Activated CD8-positive, alpha-beta T cell treated with anti-CD3 and anti-CD28 coated beads, Interleukin-2, amount 10 ng/mL, durations not matched to agents 7 days and 5 days (primary cell): Measurements from ENCODE around the gene TMEM106C. TPM values are rescaled to one million over a fixed set of nuclear protein-coding genes. Genes with fewer than 3 reads are reported as not detected.

Experiments used
- ATAC-seq: fragments of 150-1000 bp; cut with Tn5 transposase; one replicate; pipeline ENCODE4 v1.10.0; 2021; ENCODE audit warnings: moderate library complexity
- CTCF ChIA-PET: fragments of 350-600 bp; sonication (Branson Sonifier 250); formaldehyde crosslinking; loops from one replicate; lab custom pipeline; 2021; ENCODE audit warnings: antibody characterized with exemption; lab: Charles Lee
- POLR2A ChIA-PET: fragments of 350-600 bp; sonication (Branson Sonifier 250); formaldehyde crosslinking; loops from one replicate; lab custom pipeline; 2021; ENCODE audit warnings: antibody characterized with exemption; lab: Charles Lee
- DNase-seq: peaks from one replicate; pipeline ENCODE4 v3.0.0-alpha.2; 2020
- H3K27ac Mint-ChIP-seq: one replicate; pipeline ENCODE4 v1.8.0; 2021; ENCODE audit warnings: mild to moderate bottlenecking, mixed read lengths
- H3K27me3 Mint-ChIP-seq: one replicate; pipeline ENCODE4 v1.8.0; 2021; ENCODE audit warnings: low read depth, mixed read lengths
- H3K36me3 Mint-ChIP-seq: one replicate; pipeline ENCODE4 v1.8.0; 2021; ENCODE audit warnings: low read depth, mixed read lengths
- H3K4me1 Mint-ChIP-seq: one replicate; pipeline ENCODE4 v1.8.0; 2021; ENCODE audit warnings: low read depth, mixed read lengths
- H3K4me3 Mint-ChIP-seq: one replicate; pipeline ENCODE4 v1.8.0; 2021; ENCODE audit warnings: mild to moderate bottlenecking, mixed read lengths
- H3K9me3 Mint-ChIP-seq: one replicate; pipeline ENCODE4 v1.8.0; 2022; ENCODE audit warnings: mixed read lengths; ENCODE audit not compliant: insufficient read depth
- total RNA-seq, 2 experiments: library from RNA; stranded (reverse); gene quantifications; one replicate each; pipeline ENCODE4 v1.2.3, GENCODE V29; 2021

The TMEM106C gene
- total RNA-seq, 2 experiments from 2014 or later: 139 to 140 TPM

DNA sequence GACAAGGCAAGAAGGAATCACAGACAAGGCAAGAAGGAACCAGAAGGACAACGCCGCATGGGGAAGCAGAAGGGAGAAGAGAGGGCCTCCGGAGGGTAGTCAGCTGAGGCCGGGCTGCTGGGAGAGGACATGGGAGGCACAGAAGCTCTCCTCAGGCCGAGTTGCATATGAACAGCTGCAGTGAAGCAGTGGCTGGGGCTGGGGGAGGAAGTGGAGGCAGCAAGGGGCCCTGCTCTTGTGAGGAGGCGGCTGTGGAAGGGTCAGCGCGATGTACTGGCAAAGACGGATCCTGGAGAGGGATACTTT is 22.0 kb upstream of the TMEM106C start:
- H3K27me3 Mint-ChIP-seq: peaks cover 25% of the 10 kb centered on the region
- DNase-seq (no peak), ATAC-seq (no peak)
- H3K27ac Mint-ChIP-seq: no peak overlapping the region
- ChIA-PET CTCF (interaction anchor here (0.9 to 1.5 kb wide), 3 partner anchors 22 to 248 kb away, joined by 3 to 5 read pairs (median 3); partner anchors contain the start of gene TMEM106C), POLR2A (no interaction called here)
- no peaks in the 10 kb centered on the region for H3K9me3 Mint-ChIP-seq
- H3K36me3 Mint-ChIP-seq: no peaks in the 10 kb centered on the region
- peaks cover 7% of the 10 kb centered on the region for H3K4me1 Mint-ChIP-seq
- no peak overlapping the region for H3K4me3 Mint-ChIP-seq

GRCh38 chr12:47941871-47942613 is 21.4 kb upstream of the TMEM106C start:
- Mint-ChIP-seq H3K4me1 (peaks cover 7% of the 10 kb centered on the region), H3K27ac (no peak overlapping the region), H3K27me3 (peaks cover 31% of the 10 kb centered on the region), H3K36me3 (no peaks in the 10 kb centered on the region), H3K4me3 (no peak overlapping the region), H3K9me3 (no peaks in the 10 kb centered on the region)
- DNase-seq (peak; percentile 61), ATAC-seq (peak; percentile 61)
- ChIA-PET POLR2A (no interaction called here), CTCF (interaction anchor here (0.6 to 1.5 kb wide), 5 partner anchors 12 to 247 kb away, joined by 3 to 5 read pairs (median 3); partner anchors contain the start of gene TMEM106C)

- DNase-seq: no peak
- Mint-ChIP-seq H3K27ac (no peak overlapping the region), H3K36me3 (no peaks in the 10 kb centered on the region), H3K4me1 (peaks cover 7% of the 10 kb centered on the region), H3K9me3 (no peaks in the 10 kb centered on the region), H3K27me3 (peaks cover 28% of the 10 kb centered on the region), H3K4me3 (no peak overlapping the region)
- ChIA-PET CTCF (interaction anchor here (0.6 kb wide), 2 partner anchors 11 to 24 kb away, joined by 3 read pairs; no protein-coding TSS in a partner anchor), POLR2A (no interaction called here)
- no peak for ATAC-seq
Measured at GRCh38 chr12:47942614-47943225, 20.7 kb upstream of the TMEM106C start.

GRCh38 chr12:47943623-47944340 is 19.6 kb upstream of the TMEM106C start:
- CTCF ChIA-PET: no interaction called here
- Mint-ChIP-seq H3K36me3 (no peaks in the 10 kb centered on the region), H3K4me3 (no peak overlapping the region), H3K9me3 (no peaks in the 10 kb centered on the region), H3K27ac (no peak overlapping the region), H3K27me3 (peaks cover 28% of the 10 kb centered on the region), H3K4me1 (peaks cover 7% of the 10 kb centered on the region)
- POLR2A ChIA-PET: no interaction called here
- ATAC-seq: no peak
- DNase-seq: no peak

DNA sequence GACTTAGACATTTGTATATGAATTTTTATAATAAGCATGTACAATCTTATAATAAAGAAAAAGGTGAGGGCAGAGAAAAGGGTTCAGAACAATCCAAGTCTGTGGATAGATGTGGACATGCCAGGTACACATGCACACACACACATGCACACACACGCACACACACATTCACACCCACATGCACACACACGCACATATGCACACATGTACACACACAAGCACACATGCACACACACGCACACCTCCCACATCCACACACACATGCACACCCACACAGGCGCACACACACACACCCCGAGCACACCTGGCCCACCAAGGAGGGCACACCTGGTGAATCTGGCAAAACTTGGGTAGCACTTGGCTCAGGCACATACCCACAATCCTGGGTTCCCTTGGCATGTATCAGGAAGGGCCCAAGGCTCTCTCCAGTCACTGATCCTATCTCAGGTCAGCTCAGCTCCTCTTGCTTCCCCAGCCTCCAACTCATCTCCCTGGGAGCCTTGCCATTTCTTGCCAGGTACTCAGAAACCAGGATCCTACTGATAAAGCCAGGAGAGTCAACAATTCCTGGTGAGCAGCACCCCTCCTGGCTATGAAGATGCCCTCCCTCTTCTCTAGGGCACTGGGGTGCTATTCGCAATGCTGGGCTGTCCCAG is 18.6 kb upstream of the TMEM106C start:
- Mint-ChIP-seq H3K4me3 (no peak overlapping the region), H3K9me3 (no peaks in the 10 kb centered on the region), H3K27me3 (peaks cover 28% of the 10 kb centered on the region), H3K4me1 (peaks cover 7% of the 10 kb centered on the region), H3K27ac (no peak overlapping the region), H3K36me3 (no peaks in the 10 kb centered on the region)
- CTCF ChIA-PET: no interaction called here
- ATAC-seq: no peak
- POLR2A ChIA-PET: no interaction called here
- no peak for DNase-seq

DNA sequence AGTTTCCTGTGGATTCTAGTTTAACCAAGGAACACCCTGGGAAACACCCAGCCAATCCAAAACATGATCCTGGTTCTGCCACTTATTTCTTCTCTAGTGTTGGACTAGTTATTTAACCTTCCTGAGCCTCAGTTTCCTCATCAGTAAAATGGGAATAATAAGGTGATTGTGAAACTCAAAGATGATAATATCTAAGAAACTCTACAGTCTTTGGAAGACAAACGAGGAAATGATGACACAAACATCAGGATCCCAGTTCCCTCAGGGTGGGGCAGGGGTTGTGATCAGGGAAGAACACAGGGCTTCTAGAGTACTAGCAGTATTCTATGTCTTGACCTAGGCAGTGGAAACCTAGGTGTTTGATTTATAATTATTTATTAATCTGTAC is 18.1 kb upstream of the TMEM106C start:
- no peak overlapping the region for H3K4me3 Mint-ChIP-seq
- ATAC-seq: no peak
- peaks cover 25% of the 10 kb centered on the region for H3K27me3 Mint-ChIP-seq
- peaks cover 7% of the 10 kb centered on the region for H3K4me1 Mint-ChIP-seq
- ChIA-PET CTCF (no interaction called here), POLR2A (no interaction called here)
- no peak for DNase-seq
- no peaks in the 10 kb centered on the region for H3K36me3 Mint-ChIP-seq
- H3K9me3 Mint-ChIP-seq: no peaks in the 10 kb centered on the region
- H3K27ac Mint-ChIP-seq: no peak overlapping the region

DNA sequence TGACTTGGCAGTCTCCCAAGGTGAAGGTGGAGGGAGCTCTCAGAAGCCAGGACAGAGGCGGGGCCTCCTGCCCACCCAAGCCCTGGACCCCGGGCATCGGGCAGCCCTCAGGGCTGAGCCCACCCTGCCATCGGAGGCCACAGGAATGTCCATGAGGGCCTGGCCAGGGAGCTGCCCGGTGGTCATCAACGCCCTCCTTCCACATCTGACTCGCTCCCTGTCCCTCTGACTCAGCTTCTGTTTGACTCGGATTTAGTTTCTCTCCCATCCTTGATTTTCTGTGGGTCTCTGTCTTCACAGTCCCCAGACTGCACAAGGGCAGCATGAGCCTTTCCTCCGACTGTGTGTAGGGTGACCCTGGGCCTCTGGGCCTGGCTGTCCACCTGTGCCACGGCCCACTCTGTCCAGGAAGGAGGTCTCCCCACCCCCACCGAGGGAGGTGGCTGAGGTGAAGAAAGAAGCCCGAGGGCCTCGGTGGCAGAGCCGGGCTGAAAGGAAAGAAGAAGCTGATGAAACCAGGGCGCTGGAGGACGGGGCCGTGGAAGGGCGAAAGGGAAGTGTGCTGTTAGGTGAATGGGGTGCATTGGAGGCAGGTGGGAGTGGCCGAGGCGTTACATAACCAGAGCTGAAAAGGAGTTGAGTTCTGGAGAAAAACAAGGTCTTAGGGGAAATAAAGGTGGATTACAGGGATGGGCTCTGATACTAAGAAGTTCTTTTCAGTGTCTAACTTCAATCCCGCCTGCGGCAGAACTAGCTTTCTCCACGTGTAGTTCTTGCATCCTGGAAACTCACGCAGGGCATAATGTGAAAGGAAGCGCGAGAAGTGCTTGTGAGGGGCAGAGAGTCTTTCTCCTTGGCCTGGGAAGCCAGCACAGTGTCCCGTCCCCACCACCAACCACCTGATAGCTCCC is 16.7 kb upstream of the TMEM106C start:
- Mint-ChIP-seq H3K27ac (no peak overlapping the region), H3K9me3 (no peaks in the 10 kb centered on the region), H3K27me3 (peaks cover 15% of the 10 kb centered on the region), H3K36me3 (no peaks in the 10 kb centered on the region), H3K4me3 (no peak overlapping the region), H3K4me1 (no peaks in the 10 kb centered on the region)
- DNase-seq: no peak
- ChIA-PET CTCF (interaction anchor here (1.0 to 1.8 kb wide), 4 partner anchors 14 to 108 kb away, joined by 3 to 7 read pairs (median 4); partner anchors contain the start of gene TMEM106C), POLR2A (interaction anchor here (1.0 kb wide), 1 partner anchor 8 kb away, joined by 3 read pairs; no protein-coding TSS in a partner anchor)
- no peak for ATAC-seq

DNA sequence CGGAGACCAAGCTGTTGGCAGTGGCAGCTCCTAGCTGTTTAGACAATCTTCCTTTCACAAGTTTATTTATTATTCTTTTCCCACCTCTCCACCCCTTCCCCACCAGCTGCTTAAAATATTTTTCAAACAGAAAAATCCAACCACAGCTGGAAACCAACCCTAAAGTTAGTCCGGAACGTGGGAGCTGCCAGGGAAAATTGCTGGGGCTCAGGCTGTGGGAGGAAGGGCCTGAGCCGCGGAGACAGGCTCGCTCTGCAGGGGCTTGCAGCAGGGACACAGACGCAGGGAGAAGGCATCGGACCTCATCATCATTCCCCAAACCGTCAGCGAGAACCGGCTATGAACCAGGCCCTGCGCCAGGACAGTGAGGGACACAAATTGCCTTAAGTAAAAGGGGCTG is 16.1 kb upstream of the TMEM106C start:
- ChIA-PET CTCF (interaction anchor here (1.0 to 1.8 kb wide), 4 partner anchors 14 to 109 kb away, joined by 3 to 7 read pairs (median 4); partner anchors contain the start of gene TMEM106C), POLR2A (interaction anchor here (1.0 kb wide), 1 partner anchor 8 kb away, joined by 3 read pairs; no protein-coding TSS in a partner anchor)
- no peaks in the 10 kb centered on the region for H3K36me3 Mint-ChIP-seq
- H3K4me1 Mint-ChIP-seq: no peaks in the 10 kb centered on the region
- H3K9me3 Mint-ChIP-seq: no peaks in the 10 kb centered on the region
- H3K27me3 Mint-ChIP-seq: peaks cover 13% of the 10 kb centered on the region
- DNase-seq (no peak), ATAC-seq (no peak)
- no peak overlapping the region for H3K4me3 Mint-ChIP-seq
- H3K27ac Mint-ChIP-seq: no peak overlapping the region

DNA sequence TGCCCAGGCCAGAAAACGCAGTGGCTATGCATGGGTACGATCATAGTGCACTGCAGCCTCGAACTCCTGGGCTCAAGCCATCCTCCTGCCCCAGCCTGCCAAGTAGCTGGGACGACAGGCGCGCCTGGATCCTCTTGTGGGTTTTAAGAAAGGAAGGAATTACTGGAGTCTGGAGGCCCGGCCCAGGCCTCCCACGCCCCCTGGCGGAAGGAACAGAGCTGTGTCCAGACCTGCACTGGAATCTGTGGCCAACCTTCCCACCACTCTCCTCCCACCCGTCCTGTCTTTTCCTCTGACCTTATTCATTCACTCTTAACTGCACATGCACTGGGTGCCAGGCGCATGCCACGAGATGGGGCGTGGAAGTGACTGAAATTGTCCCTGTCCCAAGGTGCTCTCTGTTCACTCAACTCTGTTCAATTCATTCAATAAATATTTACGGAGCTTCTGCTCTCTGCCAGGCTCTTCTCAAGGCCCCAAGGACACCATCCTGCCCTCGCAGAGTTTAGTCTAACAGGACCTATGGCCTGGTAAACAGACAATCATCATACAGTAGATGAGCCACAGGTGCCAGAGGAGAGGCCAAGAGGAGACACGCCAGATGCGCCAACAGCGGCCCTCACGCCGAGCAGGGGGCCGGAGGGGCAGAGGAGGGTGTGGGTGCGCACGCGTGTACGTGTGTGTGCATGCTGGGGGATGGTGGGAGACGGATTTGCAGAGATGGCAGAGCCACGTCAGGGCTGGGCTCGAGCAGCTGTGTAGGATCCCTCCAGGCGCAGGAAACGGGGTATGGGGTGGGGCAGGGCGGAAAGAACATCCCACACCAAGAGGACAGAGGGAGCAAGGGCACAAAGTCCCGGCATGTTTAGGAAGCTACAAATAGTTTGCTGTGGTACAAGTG is 13.7 kb upstream of the TMEM106C start:
- POLR2A ChIA-PET: interaction anchor here (0.5 to 1.1 kb wide), 2 partner anchors 15 to 156 kb away, joined by 3 read pairs; partner anchors contain the start of gene SENP1
- peaks cover 18% of the 10 kb centered on the region for H3K27me3 Mint-ChIP-seq

More for the DNA sequence above, 13.7 kb upstream of the TMEM106C start:
- Mint-ChIP-seq H3K9me3 (no peaks in the 10 kb centered on the region), H3K27ac (no peak overlapping the region), H3K36me3 (no peaks in the 10 kb centered on the region), H3K4me3 (no peak overlapping the region), H3K4me1 (peaks cover 12% of the 10 kb centered on the region)
- DNase-seq: peak; percentile 50
- CTCF ChIA-PET: interaction anchor here (0.7 to 6.6 kb wide), 30 partner anchors 9 to 227 kb away, joined by 3 to 44 read pairs (median 4); partner anchors contain the start of genes ASB8, SENP1, TMEM106C and VDR
- peak; percentile 75 for ATAC-seq
